Activated naive CD4-positive, alpha-beta T cell treated with anti-CD3 and anti-CD28 coated beads, Interleukin-2, amount 50 U/mL, for 16 hours (primary cell): ENCODE measurements around the gene TSNAXIP1.

Experiments used
- DNase-seq: peaks from one replicate; pipeline ENCODE4 v3.0.0-alpha.2; 2020

TSNAXIP1 gene, protein sequence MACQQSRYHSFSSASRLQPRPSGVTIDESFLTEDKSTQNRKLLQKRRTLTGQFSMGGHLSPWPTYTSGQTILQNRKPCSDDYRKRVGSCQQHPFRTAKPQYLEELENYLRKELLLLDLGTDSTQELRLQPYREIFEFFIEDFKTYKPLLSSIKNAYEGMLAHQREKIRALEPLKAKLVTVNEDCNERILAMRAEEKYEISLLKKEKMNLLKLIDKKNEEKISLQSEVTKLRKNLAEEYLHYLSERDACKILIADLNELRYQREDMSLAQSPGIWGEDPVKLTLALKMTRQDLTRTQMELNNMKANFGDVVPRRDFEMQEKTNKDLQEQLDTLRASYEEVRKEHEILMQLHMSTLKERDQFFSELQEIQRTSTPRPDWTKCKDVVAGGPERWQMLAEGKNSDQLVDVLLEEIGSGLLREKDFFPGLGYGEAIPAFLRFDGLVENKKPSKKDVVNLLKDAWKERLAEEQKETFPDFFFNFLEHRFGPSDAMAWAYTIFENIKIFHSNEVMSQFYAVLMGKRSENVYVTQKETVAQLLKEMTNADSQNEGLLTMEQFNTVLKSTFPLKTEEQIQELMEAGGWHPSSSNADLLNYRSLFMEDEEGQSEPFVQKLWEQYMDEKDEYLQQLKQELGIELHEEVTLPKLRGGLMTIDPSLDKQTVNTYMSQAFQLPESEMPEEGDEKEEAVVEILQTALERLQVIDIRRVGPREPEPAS

GRCh38 chr16:67806428-67807147, at the start of gene TSNAXIP1, which contains the start of gene RANBP10:
Gene TSNAXIP1, plus strand, starts transcription at chr16:67806889. Its CDS starts 261 bp downstream, at chr16:67807150.
Gene RANBP10, minus strand, starts transcription at chr16:67806560. Its CDS starts 24 bp downstream, at chr16:67806536.
- DNase-seq, result peak; percentile 96

- DNase-seq, result no peak
These were observed 48.7 kb upstream of the TSNAXIP1 start for GRCh38 chr16:67758006-67758405.

- no peak for DNase-seq
These were observed 47.7 kb upstream of the TSNAXIP1 start for GRCh38 chr16:67758966-67759365.

GRCh38 chr16:67760206-67760955, 46.3 kb upstream of the TSNAXIP1 start:
- DNase-seq, result no peak

- DNase-seq, result no peak
These were observed 45.8 kb upstream of the TSNAXIP1 start for GRCh38 chr16:67760956-67761230.

GRCh38 chr16:67761924-67762323, 44.8 kb upstream of the TSNAXIP1 start:
- no peak for DNase-seq

GRCh38 chr16:67762385-67762784, 44.3 kb upstream of the TSNAXIP1 start:
- DNase-seq, result no peak

GRCh38 chr16:67763066-67763465, 43.6 kb upstream of the TSNAXIP1 start:
- no peak for DNase-seq

DNA sequence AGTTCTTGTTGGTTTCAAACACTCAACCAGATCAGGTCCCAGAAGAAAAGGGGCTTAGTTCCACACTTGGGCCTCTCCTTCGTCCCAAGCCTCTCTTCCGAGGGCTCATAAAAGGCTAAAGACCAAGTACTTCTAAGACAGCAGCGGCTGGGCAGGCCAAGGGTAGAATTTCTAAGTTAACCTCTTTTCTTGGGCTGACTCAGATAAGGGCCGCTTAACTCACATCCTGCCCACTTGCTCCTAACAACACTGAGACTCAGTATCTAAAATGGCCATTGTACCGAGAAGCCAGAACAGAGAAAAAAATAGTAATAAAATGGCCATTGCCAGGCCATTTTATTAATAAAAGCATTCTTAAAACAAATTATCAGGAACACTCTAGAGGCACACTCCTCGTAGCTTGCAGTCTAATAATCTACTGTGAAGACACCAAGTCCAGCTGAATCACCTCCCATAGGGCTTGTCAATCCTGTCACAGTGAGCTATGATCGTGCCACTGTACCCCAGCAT, 42.5 kb upstream of the TSNAXIP1 start:
- DNase-seq, result no peak

- DNase-seq, result no peak
These were observed 40.4 kb upstream of the TSNAXIP1 start for GRCh38 chr16:67766291-67766690.

DNA sequence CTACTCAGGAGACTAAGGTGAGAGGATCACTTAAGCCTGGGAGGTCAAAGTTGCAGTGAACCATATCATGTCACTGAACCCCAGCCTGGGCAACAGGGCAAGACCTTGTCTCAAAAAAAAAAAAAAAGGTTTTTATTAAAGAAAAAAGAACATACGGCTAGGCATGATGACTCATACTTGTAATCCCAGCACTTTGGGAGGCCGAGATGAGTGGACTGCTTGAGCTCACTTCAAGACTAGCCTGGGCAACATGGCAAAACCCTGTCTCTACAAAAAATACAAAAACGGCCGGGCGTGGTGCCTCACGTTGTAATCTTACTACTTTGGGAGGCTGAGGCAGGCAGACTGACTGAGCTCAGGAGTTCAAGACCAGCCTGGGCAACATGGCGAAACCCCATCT, 38.7 kb upstream of the TSNAXIP1 start:
- DNase-seq, result no peak

DNA sequence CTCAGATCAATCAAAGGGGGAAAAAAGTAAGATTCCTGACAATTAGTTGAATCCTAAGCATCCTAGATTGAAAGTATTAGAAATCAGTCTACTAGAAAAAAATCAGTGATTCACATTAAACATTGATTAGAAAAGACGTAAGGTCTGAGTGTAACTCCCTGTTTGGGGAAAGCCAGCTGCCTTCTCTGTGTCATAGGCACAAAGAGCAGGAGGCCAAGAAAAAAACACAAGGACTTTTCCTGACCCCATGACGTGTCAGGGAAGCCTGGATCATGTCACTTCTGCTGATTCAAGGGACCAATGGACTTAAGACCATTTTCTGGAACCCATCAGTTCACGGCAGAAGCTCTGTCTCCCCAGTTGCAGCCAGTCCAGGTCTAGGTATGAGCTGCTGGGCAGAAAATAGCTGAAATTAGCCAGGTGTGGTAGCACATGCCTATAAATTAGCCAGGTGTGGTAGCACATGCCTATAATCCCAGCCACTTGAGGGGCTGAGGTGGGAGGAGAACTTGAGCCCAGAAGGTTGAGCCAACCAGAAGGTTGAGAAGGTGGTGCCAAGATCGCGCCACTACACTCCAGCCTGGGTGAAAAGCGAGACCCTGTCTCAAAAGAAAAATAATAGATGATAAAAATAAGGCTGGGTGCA, 36.2 kb upstream of the TSNAXIP1 start:
- DNase-seq, result no peak

- no peak for DNase-seq
These were observed 33.6 kb upstream of the TSNAXIP1 start for GRCh38 chr16:67773099-67773498.

DNA sequence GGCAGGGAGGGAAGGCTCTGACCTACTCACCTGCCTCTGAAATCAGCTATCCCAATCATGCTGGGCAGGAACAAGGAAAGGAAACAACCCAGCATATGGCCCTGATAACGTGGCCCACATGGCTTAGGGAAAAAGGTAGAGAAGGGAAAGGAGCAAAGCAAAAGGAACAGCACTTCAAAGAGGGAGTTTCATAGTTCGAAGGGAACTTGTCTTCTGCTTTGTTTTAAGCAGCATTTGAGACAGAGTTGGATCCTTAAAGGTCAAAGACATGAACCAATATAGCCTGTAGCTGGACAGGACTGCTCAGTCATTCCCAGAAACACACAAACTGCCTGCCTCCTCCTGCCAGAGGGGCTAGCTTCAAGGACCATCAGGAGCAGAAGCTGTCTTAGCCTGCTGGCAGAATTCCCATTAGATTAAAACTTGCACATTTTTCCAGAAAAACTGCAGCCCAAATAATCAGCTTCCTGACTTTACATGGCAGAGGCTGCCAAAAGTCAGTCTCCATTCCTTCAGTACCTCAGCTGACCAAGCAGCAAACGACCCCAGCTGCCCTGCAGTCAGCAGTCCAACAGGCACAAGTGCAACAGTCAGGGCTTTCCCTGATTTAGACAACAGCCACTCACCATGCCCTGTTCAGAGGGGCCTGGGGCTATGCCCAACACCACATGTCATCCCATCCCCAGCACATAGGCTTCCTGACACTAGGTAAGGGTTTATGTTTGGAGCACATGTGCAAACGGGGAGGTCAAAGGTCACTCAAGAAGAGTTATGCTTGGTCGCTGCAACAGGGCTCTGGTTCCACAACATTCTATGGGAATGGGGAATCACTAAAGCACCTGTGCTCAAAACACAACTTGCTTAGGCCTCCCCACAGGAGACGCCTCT, 32.9 kb upstream of the TSNAXIP1 start:
- DNase-seq, result no peak

- DNase-seq, result no peak
These were observed 32.2 kb upstream of the TSNAXIP1 start for GRCh38 chr16:67774457-67774853.

DNA sequence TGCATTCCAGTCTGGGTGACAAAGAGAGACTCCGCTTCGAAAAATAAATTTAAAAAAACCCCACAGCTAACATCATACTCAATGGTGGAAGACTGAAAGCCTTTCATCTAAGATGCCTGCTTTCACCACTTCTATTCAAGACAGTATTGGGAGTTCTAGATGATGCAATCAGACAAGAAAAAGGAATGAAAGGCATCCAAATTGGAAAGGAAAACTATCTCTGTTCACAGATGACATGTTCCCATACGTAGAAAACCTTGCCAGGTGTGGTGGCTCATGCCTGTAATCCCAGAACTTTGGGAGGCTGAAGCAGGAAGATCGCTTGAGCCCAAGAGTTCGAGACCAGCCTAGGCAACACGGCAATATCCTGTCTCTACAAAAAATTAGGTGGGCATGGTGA, 31.4 kb upstream of the TSNAXIP1 start:
- no peak for DNase-seq

DNA sequence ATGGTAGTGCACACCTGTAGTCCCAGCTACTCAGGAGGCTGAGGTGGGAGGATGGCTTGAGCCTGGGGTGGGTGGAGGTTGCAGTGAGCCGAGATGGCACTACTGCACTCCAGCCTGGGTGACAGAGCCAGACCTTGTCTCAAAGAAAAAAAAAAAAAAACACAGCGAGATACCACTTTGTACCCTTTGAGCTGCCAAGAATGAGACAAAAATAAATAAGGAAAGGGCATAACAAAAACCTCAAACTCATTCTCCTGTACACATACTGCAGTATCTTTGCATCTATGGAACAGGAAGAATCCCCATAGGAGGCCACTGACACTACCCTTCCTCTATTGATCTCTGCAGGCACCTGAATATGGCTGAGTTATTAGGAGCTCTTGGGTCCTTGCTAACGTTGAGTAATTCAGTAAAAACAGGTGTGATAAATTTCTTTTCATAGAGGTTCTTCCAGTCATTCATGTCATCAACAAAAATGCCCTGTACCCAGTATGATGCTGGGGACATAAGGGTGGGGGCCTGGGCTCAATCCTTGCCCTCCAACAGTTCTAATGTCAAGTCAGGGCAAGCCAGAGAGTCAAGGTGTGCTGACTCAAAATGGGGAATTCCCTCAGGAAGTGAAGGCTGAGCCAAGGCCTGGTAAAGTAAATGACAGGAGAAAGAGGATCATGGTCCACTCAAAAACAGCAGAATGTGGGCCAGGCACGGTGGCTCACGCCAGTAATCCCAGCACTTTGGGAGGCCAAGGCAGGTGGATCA, 27.3 kb upstream of the TSNAXIP1 start:
- DNase-seq, result no peak

GRCh38 chr16:67780847-67781564, 25.7 kb upstream of the TSNAXIP1 start:
- DNase-seq, result no peak

- DNase-seq, result no peak
These were observed 25.1 kb upstream of the TSNAXIP1 start for GRCh38 chr16:67781565-67781921.
